Stimulated activated CD8-positive, alpha-beta memory T cell treated with anti-CD3 and anti-CD28 coated beads, Interleukin-2, amount 100 ng/mL, for 48 hours (primary cell): ENCODE measurements around the gene IL3.
A peak's percentile ranks its signal among the peaks of the same experiment; 100 is the strongest.

Source experiments
- DNase-seq, 2 donors: peaks; one replicate each; pipeline ENCODE4 v3.0.0-alpha.2; 2020; ENCODE audit warnings: low read depth in 2 of 2

The IL3 gene

DNA sequence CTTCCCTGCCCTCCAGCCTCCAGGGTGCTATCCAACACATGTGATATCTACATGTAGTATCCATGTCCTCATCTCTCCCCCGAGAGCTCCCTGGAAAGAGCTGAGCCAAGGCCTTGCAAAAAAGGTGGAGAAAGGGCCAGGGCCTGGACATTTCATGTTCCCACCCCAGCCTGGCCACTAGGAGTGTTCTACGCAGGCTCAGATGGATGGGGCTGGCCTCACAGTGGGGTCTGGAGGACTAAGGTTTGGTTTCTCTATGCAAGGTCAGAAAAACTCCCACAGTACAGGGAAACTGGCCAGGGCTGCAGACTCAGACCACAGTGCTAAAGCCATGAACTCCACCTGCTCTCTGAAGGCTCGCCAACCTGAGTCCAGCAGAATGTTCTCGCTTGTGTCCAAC is 11.6 kb downstream of the IL3 start:
- no peak for DNase-seq

DNA sequence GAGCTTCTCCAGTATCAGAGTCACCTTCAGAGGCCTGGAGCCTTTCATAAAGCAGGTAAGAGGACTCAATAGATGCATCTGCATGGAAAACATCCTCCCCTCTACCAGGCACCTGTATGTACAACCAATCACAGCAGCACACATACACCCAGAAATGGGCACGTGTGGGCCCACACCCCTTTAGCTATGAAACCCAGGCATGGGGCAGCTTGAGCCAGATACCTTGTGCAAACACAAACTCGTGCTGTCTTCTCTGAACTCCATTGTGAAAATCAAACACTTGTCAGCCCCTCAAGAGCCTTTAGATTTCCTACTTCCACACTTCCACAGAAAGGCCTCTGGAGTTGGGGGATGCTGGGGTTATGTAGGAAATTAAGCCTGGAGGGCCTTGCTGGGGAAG is 12.1 kb downstream of the IL3 start:
- DNase-seq, result no peak

DNA sequence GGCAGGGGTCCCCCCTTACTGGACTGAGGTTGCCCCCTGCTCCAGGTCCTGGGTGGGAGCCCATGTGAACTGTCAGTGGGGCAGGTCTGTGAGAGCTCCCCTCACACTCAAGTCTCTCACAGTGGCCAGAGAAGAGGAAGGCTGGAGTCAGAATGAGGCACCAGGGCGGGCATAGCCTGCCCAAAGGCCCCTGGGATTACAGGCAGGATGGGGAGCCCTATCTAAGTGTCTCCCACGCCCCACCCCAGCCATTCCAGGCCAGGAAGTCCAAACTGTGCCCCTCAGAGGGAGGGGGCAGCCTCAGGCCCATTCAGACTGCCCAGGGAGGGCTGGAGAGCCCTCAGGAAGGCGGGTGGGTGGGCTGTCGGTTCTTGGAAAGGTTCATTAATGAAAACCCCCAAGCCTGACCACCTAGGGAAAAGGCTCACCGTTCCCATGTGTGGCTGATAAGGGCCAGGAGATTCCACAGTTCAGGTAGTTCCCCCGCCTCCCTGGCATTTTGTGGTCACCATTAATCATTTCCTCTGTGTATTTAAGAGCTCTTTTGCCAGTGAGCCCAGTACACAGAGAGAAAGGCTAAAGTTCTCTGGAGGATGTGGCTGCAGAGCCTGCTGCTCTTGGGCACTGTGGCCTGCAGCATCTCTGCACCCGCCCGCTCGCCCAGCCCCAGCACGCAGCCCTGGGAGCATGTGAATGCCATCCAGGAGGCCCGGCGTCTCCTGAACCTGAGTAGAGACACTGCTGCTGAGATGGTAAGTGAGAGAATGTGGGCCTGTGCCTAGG is 13.0 kb downstream of the IL3 start, which contains the start of gene CSF2:
Gene CSF2 (plus strand): TSS at position 559 of the 783 bp plus-strand sequence. CDS start 35 bp downstream, at position 594.
- no peak for DNase-seq

DNA sequence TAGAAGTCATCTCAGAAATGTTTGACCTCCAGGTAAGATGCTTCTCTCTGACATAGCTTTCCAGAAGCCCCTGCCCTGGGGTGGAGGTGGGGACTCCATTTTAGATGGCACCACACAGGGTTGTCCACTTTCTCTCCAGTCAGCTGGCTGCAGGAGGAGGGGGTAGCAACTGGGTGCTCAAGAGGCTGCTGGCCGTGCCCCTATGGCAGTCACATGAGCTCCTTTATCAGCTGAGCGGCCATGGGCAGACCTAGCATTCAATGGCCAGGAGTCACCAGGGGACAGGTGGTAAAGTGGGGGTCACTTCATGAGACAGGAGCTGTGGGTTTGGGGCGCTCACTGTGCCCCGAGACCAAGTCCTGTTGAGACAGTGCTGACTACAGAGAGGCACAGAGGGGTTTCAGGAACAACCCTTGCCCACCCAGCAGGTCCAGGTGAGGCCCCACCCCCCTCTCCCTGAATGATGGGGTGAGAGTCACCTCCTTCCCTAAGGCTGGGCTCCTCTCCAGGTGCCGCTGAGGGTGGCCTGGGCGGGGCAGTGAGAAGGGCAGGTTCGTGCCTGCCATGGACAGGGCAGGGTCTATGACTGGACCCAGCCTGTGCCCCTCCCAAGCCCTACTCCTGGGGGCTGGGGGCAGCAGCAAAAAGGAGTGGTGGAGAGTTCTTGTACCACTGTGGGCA is 13.8 kb downstream of the IL3 start:
- DNase-seq, result no peak

DNA sequence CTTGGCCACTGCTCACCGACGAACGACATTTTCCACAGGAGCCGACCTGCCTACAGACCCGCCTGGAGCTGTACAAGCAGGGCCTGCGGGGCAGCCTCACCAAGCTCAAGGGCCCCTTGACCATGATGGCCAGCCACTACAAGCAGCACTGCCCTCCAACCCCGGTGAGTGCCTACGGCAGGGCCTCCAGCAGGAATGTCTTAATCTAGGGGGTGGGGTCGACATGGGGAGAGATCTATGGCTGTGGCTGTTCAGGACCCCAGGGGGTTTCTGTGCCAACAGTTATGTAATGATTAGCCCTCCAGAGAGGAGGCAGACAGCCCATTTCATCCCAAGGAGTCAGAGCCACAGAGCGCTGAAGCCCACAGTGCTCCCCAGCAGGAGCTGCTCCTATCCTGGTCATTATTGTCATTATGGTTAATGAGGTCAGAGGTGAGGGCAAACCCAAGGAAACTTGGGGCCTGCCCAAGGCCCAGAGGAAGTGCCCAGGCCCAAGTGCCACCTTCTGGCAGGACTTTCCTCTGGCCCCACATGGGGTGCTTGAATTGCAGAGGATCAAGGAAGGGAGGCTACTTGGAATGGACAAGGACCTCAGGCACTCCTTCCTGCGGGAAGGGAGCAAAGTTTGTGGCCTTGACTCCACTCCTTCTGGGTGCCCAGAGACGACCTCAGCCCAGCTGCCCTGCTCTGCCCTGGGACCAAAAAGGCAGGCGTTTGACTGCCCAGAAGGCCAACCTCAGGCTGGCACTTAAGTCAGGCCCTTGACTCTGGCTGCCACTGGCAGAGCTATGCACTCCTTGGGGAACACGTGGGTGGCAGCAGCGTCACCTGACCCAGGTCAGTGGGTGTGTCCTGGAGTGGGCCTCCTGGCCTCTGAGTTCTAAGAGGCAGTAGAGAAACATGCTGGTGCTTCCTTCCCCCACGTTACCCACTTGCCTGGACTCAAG is 14.6 kb downstream of the IL3 start:
- peak in 1 of 2 donors; percentile 54 for DNase-seq

DNA sequence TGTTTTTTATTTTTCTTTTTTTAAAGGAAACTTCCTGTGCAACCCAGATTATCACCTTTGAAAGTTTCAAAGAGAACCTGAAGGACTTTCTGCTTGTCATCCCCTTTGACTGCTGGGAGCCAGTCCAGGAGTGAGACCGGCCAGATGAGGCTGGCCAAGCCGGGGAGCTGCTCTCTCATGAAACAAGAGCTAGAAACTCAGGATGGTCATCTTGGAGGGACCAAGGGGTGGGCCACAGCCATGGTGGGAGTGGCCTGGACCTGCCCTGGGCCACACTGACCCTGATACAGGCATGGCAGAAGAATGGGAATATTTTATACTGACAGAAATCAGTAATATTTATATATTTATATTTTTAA is 15.2 kb downstream of the IL3 start:
- DNase-seq, result no peak

DNA sequence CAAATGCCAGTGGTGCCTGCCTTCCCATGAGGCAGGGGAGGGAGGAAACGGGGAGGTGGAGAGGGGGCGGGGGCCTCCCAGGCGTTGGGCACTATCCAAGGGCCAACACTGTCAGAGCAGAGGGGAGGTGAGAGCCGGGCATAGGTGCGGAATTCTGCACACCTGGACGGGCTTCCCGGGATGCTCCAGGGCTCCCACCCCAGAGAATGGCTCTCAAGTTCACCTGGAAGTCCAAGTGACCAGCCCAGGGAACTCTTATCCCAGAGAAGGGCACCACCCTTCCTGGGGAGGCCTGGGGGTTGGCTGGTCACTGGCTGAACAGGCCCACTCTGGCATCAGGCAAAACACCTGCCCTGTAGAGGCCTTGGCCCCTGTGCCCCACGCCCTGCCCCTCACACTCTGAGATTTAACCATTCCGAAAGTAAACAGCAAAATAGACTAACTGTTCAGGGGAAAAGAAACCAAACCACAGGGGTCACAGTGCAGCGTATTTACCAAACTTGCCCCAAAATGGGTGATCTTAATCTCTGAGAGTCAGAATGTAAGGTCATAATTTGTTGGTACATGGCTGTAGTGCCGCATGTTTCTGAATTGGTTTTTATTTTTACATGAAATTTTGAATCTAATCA is 15.9 kb downstream of the IL3 start:
- DNase-seq, result no peak

DNA sequence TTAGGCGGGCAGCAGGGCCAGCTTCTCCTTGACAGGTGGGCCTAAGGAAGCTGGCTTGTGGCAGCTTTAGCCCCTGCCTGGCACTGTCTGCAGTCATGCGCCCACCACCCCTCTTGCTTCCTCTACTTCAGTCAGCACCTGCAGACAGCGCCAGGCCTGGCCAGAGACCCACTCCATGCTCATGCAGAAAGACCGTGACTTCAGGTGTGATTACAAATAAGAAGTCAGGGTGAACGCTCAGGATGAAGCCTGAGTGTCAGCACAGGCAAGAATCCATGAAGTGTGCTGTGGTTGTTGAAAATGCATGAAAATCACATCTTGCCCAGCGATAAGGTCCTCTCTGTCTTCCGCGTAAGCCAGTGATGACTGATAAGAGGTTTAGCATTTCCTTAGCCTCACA is 16.5 kb downstream of the IL3 start:
- DNase-seq, result no peak

DNA sequence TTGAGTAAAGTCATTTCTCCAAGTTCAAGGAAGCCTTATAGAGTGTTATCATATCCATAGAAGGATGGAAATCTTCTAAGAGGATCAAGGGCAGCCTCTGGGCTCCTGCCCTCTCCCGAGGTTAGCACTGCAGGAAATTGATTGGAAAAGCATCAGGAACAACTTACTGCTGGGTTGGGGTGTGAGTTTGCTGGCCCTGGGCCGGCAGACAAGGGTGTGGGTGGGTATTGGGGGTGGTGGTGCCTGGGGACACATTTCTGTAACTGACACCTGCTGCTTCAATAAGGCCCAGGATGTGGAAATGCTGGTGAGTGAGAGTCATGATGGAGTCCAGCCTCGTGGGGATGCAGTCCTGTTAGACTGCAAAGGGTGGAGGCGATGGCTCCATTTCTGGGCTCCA is 18.6 kb downstream of the IL3 start:
- no peak for DNase-seq

DNA sequence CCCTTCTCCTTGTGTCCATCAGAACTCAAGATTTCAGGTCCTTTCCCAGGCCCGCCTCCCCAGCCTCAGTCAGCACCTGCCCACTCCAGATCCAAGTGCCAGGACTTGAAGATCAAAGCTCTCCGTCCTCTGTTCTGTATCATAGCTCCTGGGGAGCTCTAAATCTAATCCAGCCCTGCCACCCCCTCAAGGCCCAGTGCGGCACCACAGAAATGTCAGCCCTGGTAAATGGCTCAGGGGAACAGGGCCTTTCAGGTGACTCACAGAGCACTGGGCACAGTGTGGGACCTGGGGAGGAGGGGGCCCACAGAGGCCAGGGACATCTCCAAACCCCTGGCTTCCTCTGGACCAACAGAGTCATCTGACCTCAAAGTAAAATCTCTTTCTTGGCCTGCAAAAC is 19.2 kb downstream of the IL3 start:
- no peak for DNase-seq

DNA sequence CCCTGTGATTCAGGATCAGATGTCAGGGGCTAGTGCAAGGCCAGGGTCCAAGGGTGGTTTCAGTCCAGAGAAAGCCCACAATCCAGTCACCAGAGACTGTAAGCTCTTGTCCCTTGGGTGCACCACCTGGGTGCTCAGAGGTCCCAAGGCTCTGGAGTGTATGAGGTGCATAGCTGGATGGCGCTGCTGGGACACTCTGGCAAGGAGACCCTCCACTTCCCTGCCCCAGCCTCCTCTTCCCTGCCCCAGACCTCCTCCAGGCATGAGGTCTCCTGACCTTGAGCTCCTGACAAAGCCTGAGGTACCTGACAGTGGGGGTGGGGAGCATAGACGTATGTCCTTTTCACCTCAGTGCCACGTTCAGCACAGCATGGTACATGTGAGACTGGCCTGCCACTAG is 20.1 kb downstream of the IL3 start:
- DNase-seq, result no peak

DNA sequence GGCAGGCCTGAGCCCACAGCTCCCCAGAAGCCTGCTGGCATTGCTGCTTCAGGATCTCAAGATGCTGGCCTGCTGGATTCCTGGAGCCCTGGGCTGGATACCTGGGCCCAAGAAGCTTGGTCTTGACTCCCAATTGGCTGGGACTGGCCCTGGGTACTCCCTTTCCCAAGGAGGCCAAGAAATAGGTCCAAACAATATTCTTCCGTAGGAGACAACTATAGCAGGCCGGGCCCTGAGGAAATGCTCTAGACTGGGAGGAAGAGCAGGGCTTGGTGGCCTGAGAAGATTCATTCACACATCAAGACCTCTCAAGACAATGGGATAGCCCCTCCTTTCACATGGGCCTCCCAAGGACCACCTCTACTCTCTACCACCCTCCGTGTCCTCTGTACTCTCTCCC is 21.0 kb downstream of the IL3 start:
- no peak for DNase-seq

DNA sequence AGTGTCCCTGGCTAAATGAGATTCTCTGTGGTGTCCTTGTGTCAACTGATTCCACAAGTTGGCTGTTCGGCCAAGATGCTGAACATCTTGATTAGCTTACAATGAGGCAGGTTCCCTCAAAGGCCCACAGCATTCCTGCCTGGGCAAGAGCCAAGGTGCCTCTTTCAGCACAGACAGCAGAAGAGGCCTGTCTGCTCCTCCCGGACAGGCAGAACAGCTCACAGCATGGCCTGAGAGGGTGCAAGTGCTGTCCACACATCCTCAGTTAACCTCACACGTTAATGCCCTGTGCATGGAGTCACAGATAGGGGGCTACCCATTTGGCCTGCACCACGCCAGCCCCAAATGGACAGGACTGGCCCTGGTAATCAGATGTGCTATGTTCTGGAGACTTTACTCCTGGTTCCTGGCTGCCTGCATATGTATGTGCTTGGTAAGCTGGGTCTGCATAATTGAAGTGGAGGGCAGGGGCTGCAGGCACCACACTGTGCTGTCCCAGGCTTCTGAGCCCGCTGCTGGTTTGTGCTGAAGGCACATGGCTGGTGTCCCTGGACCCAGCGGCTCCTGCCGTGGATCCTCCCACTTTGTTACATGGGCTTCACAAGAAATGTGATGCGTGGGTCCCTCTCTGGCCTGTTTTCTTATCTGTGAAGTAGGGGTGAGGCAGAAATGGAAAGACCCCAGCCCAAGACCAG is 22.0 kb downstream of the IL3 start:
- no peak for DNase-seq

DNA sequence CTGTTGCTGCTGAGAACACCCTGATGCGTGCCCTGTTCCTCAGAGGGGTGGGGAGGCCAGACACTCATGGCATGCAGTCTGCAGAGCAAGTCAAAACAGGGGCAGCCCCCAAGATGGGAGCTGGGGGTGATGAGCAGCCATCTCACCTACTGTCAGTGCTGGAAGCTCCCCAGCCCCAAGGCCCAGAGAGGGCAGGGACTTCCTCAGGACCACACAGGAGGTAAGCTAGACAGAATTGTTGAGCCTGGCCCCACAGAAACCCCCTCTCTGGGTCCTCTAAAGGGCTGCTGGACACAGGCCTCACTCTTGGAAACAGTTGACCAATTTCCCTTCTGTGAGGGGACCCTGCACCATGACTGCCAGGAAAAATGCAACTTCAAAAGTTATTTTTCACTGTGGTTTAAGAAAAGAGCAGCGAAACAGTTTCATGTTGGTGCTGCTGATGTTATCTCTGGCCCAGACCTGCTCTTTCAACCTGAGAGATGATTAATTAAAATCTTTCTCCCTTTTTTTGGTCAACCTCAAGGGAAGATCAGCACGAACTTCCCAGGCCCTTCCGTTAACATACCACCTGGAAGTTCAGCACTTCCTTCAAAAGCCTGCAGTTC is 22.7 kb downstream of the IL3 start:
- DNase-seq, result peak in 1 of 2 donors; percentile 51

DNA sequence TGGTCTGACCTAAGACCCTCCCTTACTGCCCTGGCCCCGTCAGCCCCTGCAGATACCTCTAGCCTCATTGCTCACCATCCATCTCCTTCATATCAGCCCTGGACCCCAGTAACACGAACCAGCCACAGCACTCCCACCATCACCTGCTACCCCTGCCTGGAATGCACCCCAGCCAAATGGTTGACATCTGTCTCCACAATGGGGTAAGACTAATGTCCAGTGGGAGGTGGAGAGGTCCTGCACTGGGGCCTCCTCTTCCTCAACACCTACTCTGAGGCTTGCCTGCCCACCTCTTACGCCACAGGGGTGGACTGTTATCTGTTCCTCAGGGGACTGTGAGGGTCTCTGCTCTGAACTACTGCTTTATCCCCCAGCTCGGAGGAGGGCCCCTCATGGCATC is 25.2 kb downstream of the IL3 start:
- no peak for DNase-seq

DNA sequence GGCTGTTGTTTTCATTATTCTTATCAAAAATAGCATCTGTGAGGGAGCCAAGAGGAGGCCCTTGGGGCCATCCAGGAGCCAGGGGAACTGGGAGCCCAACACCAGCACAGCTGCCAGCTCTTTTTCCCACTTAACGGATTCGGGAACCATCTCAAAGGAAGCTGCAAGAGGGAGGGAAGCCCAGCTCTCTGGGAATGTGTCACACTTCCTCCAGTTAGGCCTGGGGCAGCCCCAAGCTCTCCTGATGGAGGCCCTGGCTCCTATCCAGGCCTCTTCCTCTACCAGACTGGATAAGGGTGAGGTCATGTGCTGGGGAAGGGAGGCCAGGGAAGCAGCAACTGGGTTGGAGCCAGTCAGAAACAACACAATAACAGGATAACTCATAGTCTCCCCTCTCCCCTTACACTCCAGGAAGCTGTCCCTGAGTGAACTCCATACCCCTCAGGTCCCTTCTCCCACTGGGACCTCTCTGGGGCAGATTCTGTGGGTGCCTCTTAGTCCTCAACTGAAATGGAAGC is 25.9 kb downstream of the IL3 start:
- DNase-seq, result no peak

DNA sequence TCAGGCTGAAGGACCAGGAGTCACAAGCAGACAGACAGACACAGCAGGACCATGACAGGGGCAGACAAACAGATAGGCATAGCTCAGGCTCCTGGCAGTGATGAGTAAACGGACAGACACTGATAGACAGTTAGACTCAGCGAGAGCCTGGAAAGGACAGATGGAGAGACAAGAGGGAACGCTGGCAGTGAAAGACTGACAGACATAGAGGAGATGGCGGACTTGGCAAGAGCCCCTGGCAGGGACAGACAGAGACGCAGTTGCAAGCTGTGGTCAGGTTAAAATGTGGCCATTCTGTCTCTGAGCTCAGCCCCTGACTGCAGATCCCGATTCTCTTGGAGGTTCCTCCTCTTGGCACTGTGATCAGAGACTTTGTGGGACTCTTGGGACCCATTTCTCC is 26.7 kb downstream of the IL3 start:
- no peak for DNase-seq

DNA sequence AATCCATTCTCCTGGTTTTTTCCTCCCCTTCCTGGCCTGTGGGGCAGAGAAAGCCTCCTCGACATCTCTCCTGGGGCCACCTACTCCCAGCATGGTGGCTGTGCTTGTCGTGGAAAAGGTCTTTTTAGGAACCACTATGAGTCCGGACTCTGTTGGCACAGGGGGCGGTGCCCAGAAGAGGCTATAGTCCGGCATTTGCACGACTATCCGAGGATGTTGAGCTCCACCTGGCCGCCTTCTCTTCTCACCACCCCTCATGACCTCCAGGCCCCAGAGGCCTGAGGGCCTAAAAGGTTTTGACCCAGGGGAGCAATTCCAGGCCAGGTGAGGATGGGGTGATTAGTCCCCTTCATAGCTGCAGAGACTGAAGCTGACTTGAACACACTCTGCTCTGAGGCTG is 27.2 kb downstream of the IL3 start:
- DNase-seq, result no peak

DNA sequence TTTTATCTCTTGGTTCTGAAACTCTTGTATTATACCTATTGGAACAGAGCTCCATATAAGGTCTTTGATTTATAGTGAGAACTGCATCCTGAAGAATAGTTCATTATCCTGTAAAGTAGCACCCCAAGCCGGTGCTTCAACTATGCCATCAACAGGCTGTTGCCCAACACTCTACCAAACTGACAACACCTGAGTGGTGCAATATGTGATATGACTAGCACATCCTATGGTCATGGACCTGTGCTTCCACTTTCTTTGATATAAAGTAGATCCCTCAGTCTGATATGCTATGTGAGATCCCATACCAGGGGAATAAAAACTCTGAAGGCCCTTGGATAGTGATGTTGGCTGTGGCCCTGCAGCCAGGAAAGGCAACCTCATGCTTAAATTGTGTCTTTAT is 28.9 kb downstream of the IL3 start:
- no peak for DNase-seq

DNA sequence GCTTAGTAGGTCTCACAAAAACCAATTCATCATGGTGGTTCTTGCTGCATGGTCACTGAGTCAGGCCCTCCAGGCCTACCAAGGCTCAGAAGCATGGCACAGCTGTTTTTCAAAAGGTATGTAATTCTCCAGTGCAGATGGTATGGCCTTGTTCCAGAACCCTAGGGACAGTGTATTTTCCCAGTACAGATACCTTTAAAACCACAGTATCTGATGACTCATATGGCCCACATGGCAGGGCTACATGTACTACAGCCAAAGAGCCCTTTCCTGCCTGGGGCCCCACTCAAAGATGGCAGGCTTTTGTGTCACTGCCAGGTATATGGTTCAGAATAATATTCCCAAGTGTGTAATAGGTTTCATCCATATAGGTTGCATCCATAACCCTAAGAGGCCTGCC is 29.7 kb downstream of the IL3 start:
- no peak for DNase-seq

DNA sequence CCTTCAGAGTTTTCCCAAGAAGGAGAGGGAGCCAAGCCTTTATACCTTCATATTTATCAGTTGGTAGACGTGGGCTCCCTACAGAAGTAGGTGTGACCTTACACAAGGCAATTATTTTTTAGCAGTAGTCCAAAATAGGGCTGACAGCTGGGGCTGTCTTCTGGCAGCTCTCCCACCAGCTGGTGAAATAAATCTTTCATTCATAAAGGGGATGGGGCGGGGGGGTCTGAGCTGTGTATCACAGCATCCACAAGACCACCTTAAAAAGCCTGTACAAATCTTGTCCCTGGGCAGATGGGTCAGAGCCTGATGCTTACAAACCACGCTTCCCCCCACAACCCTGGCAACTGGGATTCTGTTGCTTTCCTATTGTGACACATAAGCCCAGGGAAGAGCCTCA is 32.8 kb downstream of the IL3 start:
- DNase-seq, result no peak
